Neural progenitor cell (in vitro differentiated cells): ENCODE results near the gene S100A12. TPM values are rescaled to one million over a fixed set of nuclear protein-coding genes. Genes with fewer than 3 reads are reported as not detected.

Source experiments
- DNase-seq: peaks from one replicate; pipeline ENCODE4 v3.0.0-alpha.2; 2016; ENCODE audit warnings: low spot score
- H2AFZ ChIP-seq: fragments of 200-600 bp; sonication (generic); replicated peaks from 2 replicates; pipeline ENCODE4 v1.6.1; 2016; ENCODE audit warnings: antibody characterized with exemption
- H3F3A ChIP-seq: fragments of 200-600 bp; sonication (generic); 2 replicates; pipeline ENCODE4 v1.6.1; 2016; ENCODE audit warnings: antibody characterized with exemption, low read depth
- H3K27ac ChIP-seq: fragments of 200-600 bp; sonication (generic); 2 replicates; pipeline ENCODE4 v1.5.1; 2016; ENCODE audit warnings: mild to moderate bottlenecking
- H3K27me3 ChIP-seq: fragments of 200-600 bp; sonication (generic); 2 replicates; pipeline ENCODE4 v1.6.1; 2016; ENCODE audit warnings: mild to moderate bottlenecking, moderate library complexity
- H3K36me3 ChIP-seq: fragments of 200-600 bp; sonication (generic); 2 replicates; pipeline ENCODE4 v1.5.1; 2016
- H3K4me1 ChIP-seq: fragments of 200-600 bp; sonication (generic); 2 replicates; pipeline ENCODE4 v1.6.1; 2016; ENCODE audit warnings: mixed run types
- H3K4me2 ChIP-seq: fragments of 200-600 bp; sonication (generic); 2 replicates; pipeline ENCODE4 v1.6.1; 2016
- H3K4me3 ChIP-seq: fragments of 200-600 bp; sonication (generic); 2 replicates; pipeline ENCODE4 v1.5.1; 2016
- H3K79me2 ChIP-seq: fragments of 200-600 bp; sonication (generic); 2 replicates; pipeline ENCODE4 v1.6.1; 2016; ENCODE audit warnings: low read depth
- H3K9ac ChIP-seq: fragments of 200-600 bp; sonication (generic); 2 replicates; pipeline ENCODE4 v1.6.1; 2016
- H3K9me3 ChIP-seq: fragments of 200-600 bp; sonication (generic); 2 replicates; pipeline ENCODE4 v1.5.1; 2016; ENCODE audit warnings: low read depth
- H4K20me1 ChIP-seq: fragments of 200-600 bp; sonication (generic); 2 replicates; pipeline ENCODE4 v1.6.1; 2016; ENCODE audit warnings: low read depth
- H3K27ac Mint-ChIP-seq: 3 replicates; pipeline ENCODE4 v1.8.0; 2021; ENCODE audit warnings: mixed read lengths
- H3K27me3 Mint-ChIP-seq: 2 replicates; pipeline ENCODE4 v1.8.0; 2022; ENCODE audit warnings: low read depth, mild to moderate bottlenecking, inconsistent platforms, moderate library complexity, mixed read lengths; ENCODE audit not compliant: insufficient read depth
- H3K36me3 Mint-ChIP-seq: 3 replicates; pipeline ENCODE4 v1.8.0; 2021; ENCODE audit warnings: mixed read lengths
- H3K4me1 Mint-ChIP-seq: 3 replicates; pipeline ENCODE4 v1.8.0; 2021; ENCODE audit warnings: mixed read lengths
- H3K4me3 Mint-ChIP-seq: 3 replicates; pipeline ENCODE4 v1.8.0; 2021; ENCODE audit warnings: mild to moderate bottlenecking, moderate library complexity, mixed read lengths
- H3K9me3 Mint-ChIP-seq: 3 replicates; pipeline ENCODE4 v1.8.0; 2020; ENCODE audit warnings: mixed read lengths
- CTCF ChIP-seq: fragments of 200-600 bp; sonication (generic); IDR thresholded peaks from 2 replicates; pipeline ENCODE4 v1.5.1; 2017; ENCODE audit warnings: antibody characterized with exemption, mild to moderate bottlenecking
- EZH2 ChIP-seq: fragments of 200-600 bp; sonication (generic); IDR thresholded peaks from 2 replicates; pipeline ENCODE4 v1.6.1; 2017; ENCODE audit warnings: antibody characterized with exemption, mild to moderate bottlenecking, moderate library complexity
- EZH2phosphoT487 ChIP-seq: fragments of 200-600 bp; sonication (generic); IDR thresholded peaks from 2 replicates; pipeline ENCODE4 v1.6.1; 2017; ENCODE audit warnings: antibody characterized with exemption
- total RNA-seq: library from RNA; depleted of rRNA; stranded (reverse); fragments of >200 nt; gene quantifications from 2 replicates; pipeline ENCODE4 v1.2.3, GENCODE V29; 2015; ENCODE audit warnings: low replicate concordance

S100A12 gene
- total RNA-seq, 1 donor from 2014 or later = not detected

- H3K9me3 ChIP-seq = no peaks in the 10 kb centered on the region
- H2AFZ ChIP-seq = no peak overlapping the region
- peaks cover 10% of the 10 kb centered on the region for H3K27me3 Mint-ChIP-seq
- no peak overlapping the region for H3K4me3 ChIP-seq
- no peaks in the 10 kb centered on the region for H3K79me2 ChIP-seq
- no peak overlapping the region for H3K9ac ChIP-seq
- no peak overlapping the region for H3K4me2 ChIP-seq
- H3K36me3 ChIP-seq = no peaks in the 10 kb centered on the region
- H3K9me3 Mint-ChIP-seq = no peaks in the 10 kb centered on the region
- H4K20me1 ChIP-seq = no peaks in the 10 kb centered on the region
- no peak for DNase-seq
- H3K36me3 Mint-ChIP-seq = no peaks in the 10 kb centered on the region
- H3F3A ChIP-seq = no peaks in the 10 kb centered on the region
- H3K4me1 ChIP-seq = no peaks in the 10 kb centered on the region
- no peak overlapping the region for H3K4me3 Mint-ChIP-seq
- no peak overlapping the region for H3K27ac Mint-ChIP-seq
- no peak overlapping the region for H3K27ac ChIP-seq
- TF ChIP-seq CTCF (no peak), EZH2phosphoT487 (no peak), EZH2 (no peak)
- no peaks in the 10 kb centered on the region for H3K4me1 Mint-ChIP-seq
- H3K27me3 ChIP-seq = no peaks in the 10 kb centered on the region
Measured at GRCh38 chr1:153366261-153366660, 9.2 kb downstream of the S100A12 start.

GRCh38 chr1:153365696-153366095 is 9.7 kb downstream of the S100A12 start:
- Histone ChIP-seq H3K9me3 (no peaks in the 10 kb centered on the region), H3K4me3 (no peak overlapping the region), H2AFZ (no peak overlapping the region), H3K36me3 (no peaks in the 10 kb centered on the region), H3K4me2 (no peak overlapping the region), H3K27ac (no peak overlapping the region), H4K20me1 (no peaks in the 10 kb centered on the region), H3F3A (no peaks in the 10 kb centered on the region), H3K4me1 (no peaks in the 10 kb centered on the region), H3K9ac (no peak overlapping the region), H3K27me3 (no peaks in the 10 kb centered on the region), H3K79me2 (no peaks in the 10 kb centered on the region)
- H3K36me3 Mint-ChIP-seq = no peaks in the 10 kb centered on the region
- no peaks in the 10 kb centered on the region for H3K4me1 Mint-ChIP-seq
- no peak for DNase-seq
- H3K9me3 Mint-ChIP-seq = no peaks in the 10 kb centered on the region
- H3K4me3 Mint-ChIP-seq = no peak overlapping the region
- no peak for TF ChIP-seq EZH2phosphoT487
- no peak for TF ChIP-seq EZH2
- no peak for TF ChIP-seq CTCF
- no peak overlapping the region for H3K27ac Mint-ChIP-seq
- peaks cover 10% of the 10 kb centered on the region for H3K27me3 Mint-ChIP-seq

- no peaks in the 10 kb centered on the region for H3K4me1 Mint-ChIP-seq
- no peaks in the 10 kb centered on the region for H3K36me3 Mint-ChIP-seq
- peaks cover 10% of the 10 kb centered on the region for H3K27me3 Mint-ChIP-seq
Measured at GRCh38 chr1:153364766-153365666, 10.4 kb downstream of the S100A12 start.

More at GRCh38 chr1:153364766-153365666, 10.4 kb downstream of the S100A12 start:
- DNase-seq = no peak
- Histone ChIP-seq H3K9me3 (no peaks in the 10 kb centered on the region), H3K36me3 (no peaks in the 10 kb centered on the region), H3K79me2 (no peaks in the 10 kb centered on the region), H3K27ac (no peak overlapping the region), H3K4me3 (no peak overlapping the region), H3K4me2 (no peak overlapping the region), H3K9ac (no peak overlapping the region), H3K27me3 (no peaks in the 10 kb centered on the region), H3F3A (no peaks in the 10 kb centered on the region), H4K20me1 (no peaks in the 10 kb centered on the region), H3K4me1 (no peaks in the 10 kb centered on the region), H2AFZ (no peak overlapping the region)
- no peak for TF ChIP-seq EZH2phosphoT487
- TF ChIP-seq CTCF = no peak
- no peak for TF ChIP-seq EZH2
- H3K4me3 Mint-ChIP-seq = no peak overlapping the region
- no peaks in the 10 kb centered on the region for H3K9me3 Mint-ChIP-seq
- no peak overlapping the region for H3K27ac Mint-ChIP-seq
